Mesendoderm (in vitro differentiated cells): ENCODE results near the gene OR6K3.

Experiments
- DNase-seq: peaks from one replicate; pipeline ENCODE4 v3.0.0; 2013
- H2AK5ac ChIP-seq: 2 replicates; pipeline ENCODE4 v1.6.1; 2013; ENCODE audit warnings: low read length, inconsistent platforms
- H2BK120ac ChIP-seq: 2 replicates; pipeline ENCODE4 v1.6.1; 2013; ENCODE audit warnings: low read depth, mild to moderate bottlenecking, low read length, moderate library complexity, mixed read lengths
- H2BK15ac ChIP-seq: replicated peaks from 2 replicates; pipeline ENCODE4 v1.6.1; 2013; ENCODE audit warnings: low read depth, mild to moderate bottlenecking, moderate library complexity
- H2BK5ac ChIP-seq: 2 replicates; pipeline ENCODE4 v1.6.1; 2013; ENCODE audit warnings: low read length, inconsistent platforms
- H3K18ac ChIP-seq: 2 replicates; pipeline ENCODE4 v1.6.1; 2013; ENCODE audit warnings: mild to moderate bottlenecking, low read length, mixed read lengths
- H3K23ac ChIP-seq: one replicate; pipeline ENCODE4 v1.6.1; 2013; ENCODE audit warnings: low read length
- H3K27ac ChIP-seq: 2 replicates; pipeline ENCODE4 v1.5.1; 2013; ENCODE audit warnings: low read depth, mild to moderate bottlenecking, inconsistent platforms, low read length, moderate library complexity
- H3K27me3 ChIP-seq: 2 replicates; pipeline ENCODE4 v1.6.1; 2013; ENCODE audit warnings: low read length, control low read depth, mild to moderate bottlenecking, inconsistent platforms; ENCODE audit not compliant: insufficient read depth, poor library complexity
- H3K36me3 ChIP-seq: 2 replicates; pipeline ENCODE4 v1.6.1; 2013; ENCODE audit warnings: low read length, inconsistent platforms; ENCODE audit not compliant: control insufficient read depth, insufficient read depth
- H3K4ac ChIP-seq: one replicate; pipeline ENCODE4 v1.6.1; 2013; ENCODE audit warnings: low read depth, mild to moderate bottlenecking, low read length, moderate library complexity
- H3K4me1 ChIP-seq: 2 replicates; pipeline ENCODE4 v1.6.1; 2013; ENCODE audit warnings: low read depth, low read length, inconsistent platforms; ENCODE audit not compliant: control insufficient read depth
- H3K4me2 ChIP-seq: 2 replicates; pipeline ENCODE4 v1.6.1; 2013; ENCODE audit warnings: low read length
- H3K4me3 ChIP-seq: 2 replicates; pipeline ENCODE4 v1.5.1; 2013; ENCODE audit warnings: mild to moderate bottlenecking, low read length
- H3K56ac ChIP-seq: one replicate; pipeline ENCODE4 v1.6.1; 2013; ENCODE audit warnings: low read length
- H3K79me1 ChIP-seq: 2 replicates; pipeline ENCODE4 v1.6.1; 2013; ENCODE audit warnings: low read length, inconsistent platforms
- H3K79me2 ChIP-seq: 2 replicates; pipeline ENCODE4 v1.6.1; 2013; ENCODE audit warnings: mild to moderate bottlenecking, low read length; ENCODE audit not compliant: control insufficient read depth, insufficient read depth
- H3K9ac ChIP-seq: 2 replicates; pipeline ENCODE4 v1.6.1; 2013; ENCODE audit warnings: low read length, inconsistent platforms
- H4K5ac ChIP-seq: one replicate; pipeline ENCODE4 v1.6.1; 2013; ENCODE audit warnings: low read length
- H4K8ac ChIP-seq: one replicate; pipeline ENCODE4 v1.6.1; 2013; ENCODE audit warnings: low read depth, mild to moderate bottlenecking, control low read depth, low read length, moderate library complexity
- WGBS: extraction: QIAGEN DNeasy Blood & Tissue Kit; methylation state at CpG from one replicate; pipeline ENCODE4 v1.1.7; 2013; ENCODE audit warnings: low lambda C conversion rate, missing lambda C conversion rate; ENCODE audit not compliant: insufficient coverage; ENCODE audit errors: extremely low coverage; 5-methylcytosine and 5-hydroxymethylcytosine counted together

The OR6K3 gene

GRCh38 chr1:158675563-158676323, 44.8 kb downstream of the OR6K3 start:
- Histone ChIP-seq H4K8ac (no peak overlapping the region), H2BK15ac (no peak overlapping the region), H2BK120ac (no peak overlapping the region), H3K79me1 (no peaks in the 10 kb centered on the region), H3K23ac (no peak overlapping the region), H3K36me3 (no peaks in the 10 kb centered on the region), H3K4me3 (no peak overlapping the region), H3K56ac (no peak overlapping the region), H3K4me1 (no peaks in the 10 kb centered on the region), H3K27ac (no peak overlapping the region), H2BK5ac (no peak overlapping the region), H3K4ac (no peak overlapping the region), H3K4me2 (no peak overlapping the region), H3K18ac (no peak overlapping the region), H4K5ac (no peak overlapping the region), H3K79me2 (no peaks in the 10 kb centered on the region), H3K27me3 (no peaks in the 10 kb centered on the region), H3K9ac (no peak overlapping the region), H2AK5ac (no peak overlapping the region)
- WGBS = no CpG with 5 or more reads among the region's 4 CpGs
- DNase-seq = no peak

GRCh38 chr1:158674302-158674701, 46.2 kb downstream of the OR6K3 start:
- Histone ChIP-seq H3K4me3 (no peak overlapping the region), H3K27ac (no peak overlapping the region), H2BK120ac (no peak overlapping the region), H3K4me2 (no peak overlapping the region), H3K4ac (no peak overlapping the region), H2BK5ac (no peak overlapping the region), H3K23ac (no peak overlapping the region), H3K56ac (no peak overlapping the region), H3K79me2 (no peaks in the 10 kb centered on the region), H4K8ac (no peak overlapping the region), H3K4me1 (no peaks in the 10 kb centered on the region), H3K27me3 (no peaks in the 10 kb centered on the region), H3K18ac (no peak overlapping the region), H3K9ac (no peak overlapping the region), H2BK15ac (no peak overlapping the region), H3K79me1 (no peaks in the 10 kb centered on the region), H2AK5ac (no peak overlapping the region), H4K5ac (no peak overlapping the region), H3K36me3 (no peaks in the 10 kb centered on the region)
- DNase-seq = no peak
- no CpG with 5 or more reads among the region's 7 CpGs for WGBS
